ENCODE measurements around the gene TTLL1.

DNA sequence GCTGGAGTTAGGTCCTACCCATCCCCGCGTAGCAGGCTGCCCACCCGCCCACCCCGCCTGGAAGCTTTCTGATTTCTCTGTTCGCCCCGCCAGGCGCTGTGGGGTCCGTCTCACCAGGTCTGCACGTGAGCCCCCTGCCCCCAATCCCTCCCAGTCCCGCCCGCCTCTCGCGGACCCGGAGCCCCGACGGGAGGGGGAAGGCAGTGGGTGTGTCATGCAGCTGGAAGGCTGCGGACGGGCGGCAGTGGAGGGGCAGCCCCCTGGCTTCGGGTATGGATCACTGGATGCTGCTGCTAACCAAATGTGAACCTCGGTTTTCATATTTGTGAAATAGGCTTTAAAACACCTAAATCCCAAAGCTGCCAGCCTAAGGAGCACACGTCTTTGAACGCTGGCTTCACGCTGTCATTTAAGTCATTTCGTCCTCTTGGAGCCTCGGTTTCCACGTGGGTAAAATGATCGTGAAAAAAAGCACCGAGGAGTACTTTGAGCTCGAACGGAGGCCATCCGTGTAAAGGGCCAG lies 20.8 kb upstream of the TTLL1 start:
- TF ChIP-seq POLR2A (IDR thresholded peaks at IDR 0.05), result no peak
- TF ChIP-seq CTCF (IDR thresholded peaks at IDR 0.05), result no peak
- no peak for TF ChIP-seq POLR2AphosphoS5 (IDR thresholded peaks at IDR 0.05; ENCODE audit: insufficient read depth in 1 of 2, low read depth in 1 of 2)

All from vagina (tissue), 2 donors.